ENCODE results near the gene KCNK2. TPM values are rescaled to one million over a fixed set of nuclear protein-coding genes. Genes with fewer than 3 reads are reported as not detected.
"Not testable (repeated sequence)": the region's sequence is repeated elsewhere in the genome, so short reads cannot be mapped to it uniquely, and the experiment has no call there.

The KCNK2 gene
- total RNA-seq, 2 donors from 2014 or later = 0.17 to 0.56 TPM

GRCh38 chr1:215147024-215147423 is 64.5 kb downstream of the KCNK2 start:
- no peak overlapping the region for H3K4me3 ChIP-seq
- intact Hi-C loops (cut with DNase I) = no loop called here
- no peaks in the 10 kb centered on the region for H3K36me3 ChIP-seq
- H3K27me3 ChIP-seq = no peaks in the 10 kb centered on the region
- H3K9me3 ChIP-seq = no peaks in the 10 kb centered on the region
- H3K27ac ChIP-seq = no peak overlapping the region
- DNase-seq = no peak
- no peak overlapping the region for H3K9ac ChIP-seq (ENCODE audit: low read depth in 2 of 2, low read length in 2 of 2)
- H3K4me1 ChIP-seq = no peaks in the 10 kb centered on the region
- TF ChIP-seq CTCF (IDR thresholded peaks at IDR 0.05) = no peak

- no peak for TF ChIP-seq CTCF (IDR thresholded peaks at IDR 0.05)
- no peaks in the 10 kb centered on the region for H3K9me3 ChIP-seq
- no peak for DNase-seq
- no peak overlapping the region for H3K4me3 ChIP-seq
- no peaks in the 10 kb centered on the region for H3K4me1 ChIP-seq
- no peak overlapping the region for H3K9ac ChIP-seq (ENCODE audit: low read depth in 2 of 2, low read length in 2 of 2)
- no peak overlapping the region for H3K27ac ChIP-seq
- H3K27me3 ChIP-seq = no peaks in the 10 kb centered on the region
- H3K36me3 ChIP-seq = no peaks in the 10 kb centered on the region
- intact Hi-C loops (cut with DNase I) = no loop called here
Measured at GRCh38 chr1:215151841-215152549, 69.5 kb downstream of the KCNK2 start.

- no peaks in the 10 kb centered on the region for H3K4me1 ChIP-seq
- no peak overlapping the region for H3K4me3 ChIP-seq
- no peak for TF ChIP-seq CTCF (IDR thresholded peaks at IDR 0.05)
- no peak overlapping the region for H3K27ac ChIP-seq
- DNase-seq = no peak
- intact Hi-C loops (cut with DNase I) = no loop called here
- no peaks in the 10 kb centered on the region for H3K9me3 ChIP-seq
- H3K9ac ChIP-seq (ENCODE audit: low read depth in 2 of 2, low read length in 2 of 2) = no peak overlapping the region
- no peaks in the 10 kb centered on the region for H3K27me3 ChIP-seq
- H3K36me3 ChIP-seq = no peaks in the 10 kb centered on the region
Measured at GRCh38 chr1:215156232-215156631, 73.7 kb downstream of the KCNK2 start.

- no peak for TF ChIP-seq CTCF (IDR thresholded peaks at IDR 0.05)
- intact Hi-C loops (cut with DNase I) = no loop called here
- H3K9ac ChIP-seq (ENCODE audit: low read depth in 2 of 2, low read length in 2 of 2) = no peak overlapping the region
Measured at GRCh38 chr1:215160351-215160750, 77.8 kb downstream of the KCNK2 start.

GRCh38 chr1:215163144-215163543 is 80.6 kb downstream of the KCNK2 start:
- H3K4me3 ChIP-seq; H3K27me3 ChIP-seq; H3K9ac ChIP-seq (ENCODE audit: low read depth in 2 of 2, low read length in 2 of 2); DNase-seq; H3K27ac ChIP-seq; H3K4me1 ChIP-seq; H3K36me3 ChIP-seq; intact Hi-C loops (cut with DNase I); H3K9me3 ChIP-seq: not testable (repeated sequence)

More at GRCh38 chr1:215160351-215160750, 77.8 kb downstream of the KCNK2 start:
- H3K4me1 ChIP-seq = no peaks in the 10 kb centered on the region
- H3K9me3 ChIP-seq = no peaks in the 10 kb centered on the region
- H3K36me3 ChIP-seq = no peaks in the 10 kb centered on the region
- H3K27ac ChIP-seq = no peak overlapping the region
- H3K27me3 ChIP-seq = no peaks in the 10 kb centered on the region
- no peak overlapping the region for H3K4me3 ChIP-seq
- no peak for DNase-seq

GRCh38 chr1:215166886-215167285 is 84.3 kb downstream of the KCNK2 start:
- Histone ChIP-seq H3K4me3 (no peak overlapping the region), H3K27ac (no peak overlapping the region), H3K9ac (ENCODE audit: low read depth in 2 of 2, low read length in 2 of 2) (no peak overlapping the region), H3K9me3 (no peaks in the 10 kb centered on the region), H3K27me3 (no peaks in the 10 kb centered on the region), H3K4me1 (no peaks in the 10 kb centered on the region), H3K36me3 (no peaks in the 10 kb centered on the region)
- intact Hi-C loops (cut with DNase I) = no loop called here
- TF ChIP-seq CTCF (IDR thresholded peaks at IDR 0.05) = no peak
- no peak for DNase-seq
